ENCODE results near the gene KRT16.

KRT16 gene

GRCh38 chr17:41575336-41575735 is 37.2 kb downstream of the KRT16 start:
- H3K4me3 ChIP-seq (ENCODE audit: low read length), result no peak overlapping the region
- DNase-seq (ENCODE audit: low read depth), result no peak
- no peak for TF ChIP-seq CTCF (conservative IDR thresholded peaks at IDR 0.05; ENCODE audit: low read depth, low read length)

GRCh38 chr17:41571561-41572434 is 40.8 kb downstream of the KRT16 start, which contains the start of gene KRT9:
Gene KRT9, minus strand, starts transcription at chr17:41572059. Its CDS starts 67 bp downstream, at chr17:41571992.
- no peak for TF ChIP-seq CTCF (conservative IDR thresholded peaks at IDR 0.05; ENCODE audit: low read depth, low read length)
- H3K4me3 ChIP-seq (ENCODE audit: low read length), result no peak within 1 kb of the TSS

GRCh38 chr17:41567317-41567716 is 45.2 kb downstream of the KRT16 start:
- no peak for TF ChIP-seq CTCF (conservative IDR thresholded peaks at IDR 0.05; ENCODE audit: low read depth, low read length)
- H3K4me3 ChIP-seq (ENCODE audit: low read length), result no peak overlapping the region
- DNase-seq (ENCODE audit: low read depth), result no peak

More at GRCh38 chr17:41571561-41572434, 40.8 kb downstream of the KRT16 start, which contains the start of gene KRT9:
- DNase-seq (ENCODE audit: low read depth), result no peak

DNA sequence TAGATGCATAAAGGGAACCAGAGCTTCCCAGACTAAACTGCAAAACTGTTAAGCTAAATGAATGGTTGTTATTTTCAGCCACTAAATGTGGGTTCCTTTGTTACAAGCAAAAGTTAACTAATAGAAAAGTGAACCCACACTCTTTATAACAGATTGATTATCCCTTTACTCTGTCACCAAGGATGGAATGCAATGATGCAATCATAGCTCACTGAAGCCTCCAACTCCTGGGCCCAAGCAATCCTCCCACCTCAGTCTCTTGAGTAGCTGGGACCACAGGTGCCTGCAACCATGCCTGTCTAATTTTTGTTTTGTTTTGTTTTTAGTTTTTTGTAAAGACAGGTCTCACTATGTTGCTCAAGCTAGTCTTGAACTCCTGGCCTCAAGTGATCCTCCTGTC is 47.2 kb downstream of the KRT16 start:
- DNase-seq (ENCODE audit: low read depth), result no peak
- TF ChIP-seq CTCF (conservative IDR thresholded peaks at IDR 0.05; ENCODE audit: low read depth, low read length), result no peak
- no peak overlapping the region for H3K4me3 ChIP-seq (ENCODE audit: low read length)

DNA sequence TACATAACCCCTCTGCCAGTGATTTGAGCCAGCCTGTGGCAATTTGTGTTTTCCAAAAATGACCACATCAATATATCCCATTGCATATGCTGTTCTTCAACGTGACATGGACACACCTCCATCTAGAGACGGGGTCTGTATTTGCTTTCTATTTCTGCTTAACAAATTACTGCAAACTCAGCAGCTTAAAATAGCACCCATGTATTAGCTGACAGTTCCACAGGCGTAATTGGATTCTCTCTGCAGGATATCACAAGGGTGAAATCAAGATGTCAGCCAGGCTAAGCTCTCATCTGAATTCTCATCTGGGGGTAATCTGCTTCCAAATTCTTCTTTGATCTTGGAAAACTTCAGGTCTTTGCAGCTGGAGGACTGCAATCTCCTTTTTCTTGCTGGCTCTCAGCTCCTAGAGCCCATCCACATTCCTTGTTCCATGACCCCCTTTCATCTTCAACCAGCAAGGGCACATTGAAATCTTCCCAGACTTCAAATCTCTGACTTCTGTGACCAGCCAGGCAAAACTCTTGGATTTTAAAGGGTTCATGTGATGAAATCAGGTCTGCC is 48.9 kb downstream of the KRT16 start:
- DNase-seq (ENCODE audit: low read depth), result no peak
- no peak overlapping the region for H3K4me3 ChIP-seq (ENCODE audit: low read length)
- no peak for TF ChIP-seq CTCF (conservative IDR thresholded peaks at IDR 0.05; ENCODE audit: low read depth, low read length)

GRCh38 chr17:41561554-41561953 is 51.0 kb downstream of the KRT16 start:
- no peak for DNase-seq (ENCODE audit: low read depth)
- no peak overlapping the region for H3K4me3 ChIP-seq (ENCODE audit: low read length)
- no peak for TF ChIP-seq CTCF (conservative IDR thresholded peaks at IDR 0.05; ENCODE audit: low read depth, low read length)
